ENCODE results near the gene DAB2IP.

Gene DAB2IP

DNA sequence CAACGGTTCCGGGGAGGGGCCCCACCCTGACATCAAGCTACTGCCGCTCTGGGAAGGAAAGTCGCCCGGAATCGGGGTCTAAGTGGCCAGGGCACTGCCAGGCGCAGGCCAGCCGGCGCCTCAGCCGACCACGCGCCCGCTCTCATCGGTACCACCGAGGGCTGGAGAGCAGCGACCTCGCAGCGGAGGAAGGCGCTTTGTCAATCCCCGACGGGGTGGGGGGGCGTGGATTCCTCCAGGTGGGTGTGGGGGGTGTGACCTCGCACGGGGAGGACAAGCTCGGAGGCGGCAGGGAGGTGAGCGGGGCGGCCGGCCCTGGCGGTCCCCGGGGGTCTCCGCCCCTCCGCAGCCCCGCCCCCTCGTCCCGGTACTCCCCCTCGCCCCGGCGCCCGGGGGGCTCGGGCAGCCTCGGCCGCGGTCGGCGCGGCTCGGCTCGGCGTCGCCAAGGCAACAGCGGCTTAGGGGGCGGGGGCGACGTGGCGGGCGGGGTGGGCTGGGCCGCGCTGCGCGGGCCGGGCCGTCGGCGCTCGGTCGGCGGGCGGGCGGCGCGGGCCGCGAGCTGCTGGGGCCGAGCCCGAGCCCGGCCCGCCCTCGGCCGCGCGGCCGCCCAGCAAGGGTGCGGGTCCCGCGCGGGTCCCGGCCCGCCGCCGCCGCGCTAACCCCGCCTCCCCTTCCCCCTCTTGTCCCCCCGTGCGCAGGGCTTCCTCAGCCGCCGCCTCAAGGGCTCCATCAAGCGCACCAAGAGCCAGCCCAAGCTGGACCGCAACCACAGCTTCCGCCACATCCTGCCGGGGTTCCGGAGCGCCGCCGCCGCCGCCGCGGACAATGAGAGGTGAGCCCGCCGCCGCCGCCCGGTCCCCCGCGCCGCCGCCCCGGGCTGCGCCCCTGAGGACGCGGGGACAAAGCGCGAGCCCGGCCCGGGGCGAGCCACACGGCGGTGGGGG, 47.5 kb downstream of the DAB2IP start:
- in situ Hi-C loops (cut with HindIII; ENCODE audit: low sequenced_read_pairs) = loop anchor here (10.0 to 25.0 kb wide), 2 partner anchors 86 to 288 kb away; no protein-coding TSS in a partner anchor

DNA sequence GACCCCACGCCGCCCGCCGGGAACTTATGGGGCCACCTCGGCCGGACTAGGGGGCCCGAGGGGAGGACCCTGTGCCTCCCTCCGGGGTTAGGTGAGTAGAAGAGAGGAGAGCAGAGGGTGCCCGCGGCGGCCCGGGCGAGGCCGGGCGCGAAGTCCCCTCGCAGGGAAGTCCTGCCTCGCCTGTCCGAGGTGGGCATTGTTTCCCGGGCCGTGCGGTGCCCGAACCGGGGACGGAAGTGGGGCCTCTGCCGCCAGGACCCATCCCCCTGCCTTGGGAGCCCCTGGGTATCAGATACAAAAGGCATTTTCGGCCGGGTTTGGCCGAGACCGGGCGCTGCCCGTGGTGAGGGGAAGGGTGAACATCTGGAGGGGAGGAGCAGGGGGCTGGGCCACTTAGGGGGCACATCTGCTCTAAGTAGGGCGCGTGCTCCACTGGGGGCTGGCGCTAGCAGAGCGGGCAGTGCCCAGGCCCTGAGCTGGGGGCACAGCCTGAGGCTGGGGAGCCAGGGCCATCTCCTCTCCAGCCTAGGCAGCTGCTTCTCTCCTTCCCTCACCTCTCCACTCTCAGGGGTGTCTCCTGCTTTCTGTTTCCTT, 48.2 kb downstream of the DAB2IP start:
- in situ Hi-C loops (cut with HindIII; ENCODE audit: low sequenced_read_pairs) = loop anchor here (10.0 to 25.0 kb wide), 2 partner anchors 85 to 288 kb away; no protein-coding TSS in a partner anchor

DNA sequence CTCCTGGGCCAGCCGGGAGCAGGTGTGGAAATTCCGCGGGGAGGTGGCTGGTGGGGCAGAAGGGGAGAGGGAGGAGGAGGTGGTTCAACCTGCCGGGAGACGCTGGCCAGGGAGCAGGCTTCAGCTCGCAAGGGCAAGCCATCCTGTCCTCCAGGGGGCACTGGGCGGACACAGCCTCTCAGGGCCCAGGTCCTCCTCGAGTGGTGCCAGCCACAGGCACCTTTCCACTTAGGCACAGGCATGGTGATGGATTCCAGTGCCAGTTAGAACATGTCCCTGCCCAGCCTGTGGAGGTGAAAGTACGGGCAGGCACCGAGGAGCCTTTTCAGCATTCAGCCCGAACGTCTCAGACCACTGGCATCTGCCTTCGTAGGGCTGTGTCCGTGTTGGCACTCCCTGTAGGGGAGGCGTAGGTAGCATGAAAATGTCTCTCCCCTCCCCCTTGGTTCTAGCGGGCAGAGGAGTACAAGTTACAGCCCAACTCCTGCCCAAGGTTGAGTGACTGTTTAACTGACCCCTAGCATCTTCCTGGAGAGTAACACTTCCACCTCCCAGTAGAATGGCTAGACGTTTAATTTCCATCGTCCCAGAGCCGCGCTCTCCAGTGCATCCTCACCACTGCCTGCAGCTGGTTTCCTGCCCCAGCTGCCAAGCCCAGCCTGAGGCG, 48.9 kb downstream of the DAB2IP start:
- in situ Hi-C loops (cut with HindIII; ENCODE audit: low sequenced_read_pairs) = no loop called here

DNA sequence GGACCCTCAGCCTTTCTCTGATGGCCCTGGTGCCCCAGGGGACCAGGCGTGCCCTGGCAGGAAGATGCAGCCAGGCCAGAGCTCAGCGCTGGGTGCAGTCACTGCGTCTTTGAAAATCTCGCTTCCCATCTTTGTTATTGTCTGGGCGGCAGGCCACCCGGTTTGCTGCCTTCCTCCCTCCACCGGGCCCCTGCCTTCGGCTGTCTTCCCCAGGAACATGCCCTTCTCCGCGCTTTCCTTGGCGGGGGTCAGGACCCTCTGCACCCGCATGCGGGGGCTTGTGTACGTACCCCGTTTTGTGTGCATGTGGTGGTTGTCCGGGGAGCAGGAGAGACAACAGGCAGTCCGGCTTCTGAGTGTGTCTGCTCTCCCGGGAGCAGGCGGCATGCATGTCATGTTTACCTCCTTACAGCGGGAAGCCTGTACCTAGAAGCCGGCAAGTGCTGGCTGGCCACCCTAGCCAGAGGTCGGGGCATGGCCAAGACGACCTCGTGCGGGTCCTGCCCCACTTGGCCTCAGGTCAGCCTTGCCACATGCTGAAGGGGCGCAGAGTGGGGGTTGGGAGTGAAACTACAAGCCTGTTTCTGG, 49.5 kb downstream of the DAB2IP start:
- in situ Hi-C loops (cut with HindIII; ENCODE audit: low sequenced_read_pairs) = no loop called here

DNA sequence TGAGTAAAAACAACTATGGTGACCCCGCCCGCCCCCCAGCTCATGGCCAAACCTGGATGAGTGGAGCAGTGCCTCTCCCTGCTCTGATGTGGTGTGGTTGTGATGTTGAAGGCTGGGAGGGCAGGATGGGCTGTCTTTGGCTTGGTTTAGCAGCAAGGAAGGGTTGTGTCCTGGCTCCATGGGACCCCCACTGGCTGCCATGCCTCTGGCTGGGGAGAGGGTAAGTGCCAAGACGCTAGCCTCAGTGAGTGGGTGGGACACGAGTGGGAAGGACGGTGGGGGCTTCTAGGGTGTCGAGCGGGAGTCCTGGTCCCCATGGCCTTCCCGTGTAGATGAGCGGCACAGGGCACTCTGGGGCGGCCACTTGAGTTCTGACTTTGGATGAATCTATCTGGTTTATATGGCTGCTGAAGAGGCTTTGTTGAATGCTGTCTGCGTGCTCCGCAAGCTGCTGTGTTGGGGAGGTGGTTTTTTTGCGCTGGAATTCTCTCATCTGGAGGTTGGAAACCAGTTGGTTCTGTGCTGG, 50.4 kb downstream of the DAB2IP start:
- in situ Hi-C loops (cut with HindIII; ENCODE audit: low sequenced_read_pairs) = no loop called here

DNA sequence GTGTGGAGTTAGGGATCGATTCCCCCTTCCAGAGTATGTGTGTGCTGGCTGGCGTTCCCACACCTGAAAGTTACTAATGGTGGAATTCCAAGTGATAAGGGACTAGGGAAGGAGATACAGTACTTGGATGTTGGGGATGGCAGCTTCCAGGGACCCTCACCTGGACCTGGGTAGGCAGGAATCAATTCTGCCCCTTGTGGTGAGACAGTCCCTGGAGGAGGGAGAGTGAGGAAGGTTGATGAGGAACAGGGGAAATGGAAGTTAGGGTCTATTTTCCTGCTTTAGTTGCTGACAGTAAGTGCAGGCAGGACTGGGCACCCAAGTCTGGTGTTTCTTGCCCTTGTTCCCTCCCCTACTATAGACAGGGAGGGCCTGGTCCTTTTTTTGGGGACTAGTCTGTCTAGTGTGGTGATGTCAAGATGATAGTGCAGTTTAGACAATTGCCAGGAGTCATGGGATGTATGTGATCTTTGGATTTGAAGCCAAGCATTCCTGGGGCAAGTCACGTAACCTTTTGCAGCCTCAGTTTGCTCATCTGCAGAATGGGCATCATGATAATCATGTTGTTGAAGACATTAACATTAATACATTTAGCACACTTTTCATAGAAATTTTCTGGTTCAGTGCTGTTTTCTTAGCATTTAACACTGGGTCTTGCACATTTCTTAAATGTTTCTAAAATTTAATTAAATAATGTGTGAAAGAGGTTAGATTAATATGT, 51.7 kb downstream of the DAB2IP start:
- in situ Hi-C loops (cut with HindIII; ENCODE audit: low sequenced_read_pairs) = no loop called here

DNA sequence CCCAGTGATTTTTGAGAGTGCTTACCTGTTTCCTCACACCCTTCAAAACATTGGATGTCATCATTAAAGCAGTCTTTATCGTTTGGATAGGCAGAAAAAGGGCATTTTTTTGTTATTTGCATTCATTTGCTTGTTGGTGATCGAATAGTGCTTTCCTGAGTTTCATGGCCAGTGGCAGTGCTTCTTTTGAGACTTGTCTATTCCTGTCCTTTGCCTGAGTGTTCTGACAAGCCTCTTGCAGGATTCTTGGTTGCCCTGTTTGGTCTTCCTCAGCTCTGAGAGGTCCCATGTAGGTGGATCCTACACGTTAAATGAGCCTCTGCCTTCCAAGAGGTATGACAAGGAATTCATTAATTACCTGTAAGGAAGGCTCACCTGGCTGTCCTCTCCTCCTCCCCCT, 52.8 kb downstream of the DAB2IP start:
- in situ Hi-C loops (cut with HindIII; ENCODE audit: low sequenced_read_pairs) = no loop called here

DNA sequence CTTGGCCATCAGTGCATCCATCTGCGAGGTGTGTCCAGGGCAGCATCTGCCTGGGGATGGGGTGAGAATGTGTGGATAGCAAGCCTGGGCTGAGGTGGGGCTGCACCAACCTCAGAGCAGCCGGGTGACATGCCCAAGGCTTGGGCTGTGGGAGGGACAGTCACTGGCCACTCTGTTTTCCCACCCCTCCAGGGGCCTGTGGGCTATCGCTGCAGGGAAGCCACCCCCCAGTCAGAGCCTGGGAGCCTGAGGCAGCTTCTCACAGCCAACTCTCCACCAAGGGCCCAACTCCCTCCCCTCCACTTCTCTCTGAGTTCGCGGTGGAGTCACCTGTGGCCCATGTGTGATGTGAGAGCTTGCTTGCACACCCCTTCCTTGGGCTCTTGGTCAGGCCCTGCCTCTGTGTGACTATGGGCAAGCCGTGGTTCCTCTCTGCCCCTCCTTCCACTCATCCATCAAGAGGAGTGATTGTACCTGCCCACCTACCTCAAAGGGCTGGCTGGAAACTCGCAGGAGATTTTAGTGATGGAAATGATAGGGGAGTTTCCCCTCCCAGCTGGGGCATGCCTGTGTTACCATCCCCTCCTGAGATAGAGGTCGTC, 54.8 kb downstream of the DAB2IP start:
- in situ Hi-C loops (cut with HindIII; ENCODE audit: low sequenced_read_pairs) = no loop called here

DNA sequence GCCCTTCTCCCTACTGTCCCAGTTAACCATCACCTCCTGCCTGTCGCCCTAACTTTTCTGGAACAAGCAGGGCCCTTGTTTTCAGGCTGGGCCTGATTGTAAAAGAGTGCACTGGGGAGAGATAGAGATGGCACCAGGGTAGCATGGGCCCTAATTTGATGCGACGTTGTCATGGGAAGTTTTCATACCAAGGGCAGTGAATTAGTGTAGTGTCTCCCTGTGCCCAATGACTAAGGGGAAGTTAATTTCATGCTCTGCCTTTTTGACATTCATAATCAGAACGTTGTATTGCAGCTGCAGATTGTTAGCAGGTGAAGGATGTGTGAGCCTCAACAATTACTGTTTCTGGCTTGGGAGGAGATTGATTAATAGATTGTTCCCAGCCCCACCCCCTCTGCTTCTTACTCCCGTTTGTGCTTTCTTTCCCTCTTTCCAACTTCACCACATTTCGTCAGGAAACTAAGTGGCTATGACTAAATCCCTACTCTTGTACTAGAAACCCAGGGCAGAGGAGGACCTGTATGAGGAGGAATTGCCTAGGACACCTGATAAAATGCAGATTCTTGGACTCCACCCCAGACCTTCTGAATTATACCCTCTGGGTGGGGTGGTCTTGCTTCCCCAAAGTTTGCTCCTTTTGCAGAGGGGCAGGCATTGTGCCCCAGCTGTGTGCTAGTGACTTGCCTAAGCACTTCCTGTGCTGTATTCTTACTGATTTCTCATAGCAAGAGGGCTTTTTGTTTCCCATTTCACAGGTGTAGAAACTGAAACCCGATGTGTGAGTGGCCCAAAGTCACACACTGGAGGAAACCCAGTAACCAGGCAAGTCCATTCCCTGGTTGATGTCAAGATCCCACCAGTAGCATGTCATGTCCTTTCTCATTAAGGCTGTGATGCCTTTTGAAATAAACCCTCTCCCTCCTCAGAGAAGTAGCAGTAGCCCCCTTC, 56.3 kb downstream of the DAB2IP start:
- in situ Hi-C loops (cut with HindIII; ENCODE audit: low sequenced_read_pairs) = no loop called here

DNA sequence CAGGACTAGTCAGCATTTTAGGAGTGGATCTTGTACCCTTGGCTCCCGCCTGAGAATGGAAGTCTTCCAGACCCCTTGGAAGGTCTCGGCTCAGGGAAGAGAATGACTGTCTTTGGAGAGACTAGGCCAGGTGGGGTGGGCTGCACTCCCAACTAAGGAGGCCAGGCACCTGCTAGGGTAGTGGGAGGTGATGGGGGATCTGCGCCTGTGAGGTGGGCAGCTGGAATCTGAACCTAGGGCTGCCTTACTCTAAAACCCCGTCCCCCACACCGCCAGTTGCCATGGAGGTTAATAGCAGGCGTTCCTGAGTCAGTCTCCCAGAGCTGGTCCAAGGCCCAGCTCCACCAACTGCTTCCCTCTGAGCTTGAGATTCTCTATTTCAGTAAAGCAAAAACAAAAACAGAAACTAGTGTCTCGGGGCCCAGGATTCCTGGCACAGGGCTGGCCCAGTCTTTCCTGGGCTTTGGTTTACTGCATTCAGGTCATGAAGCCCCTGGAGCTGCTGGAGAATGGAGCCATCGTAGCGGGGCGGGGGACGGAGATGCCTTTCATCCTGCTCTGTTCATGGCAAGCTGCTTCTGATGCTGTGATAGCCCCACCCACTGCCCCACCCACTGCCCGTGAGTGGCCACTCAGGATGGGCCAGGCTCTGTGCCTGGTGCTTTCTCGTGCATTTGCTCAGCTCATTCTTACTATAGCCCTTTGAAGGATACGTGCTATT, 57.5 kb downstream of the DAB2IP start:
- in situ Hi-C loops (cut with HindIII; ENCODE audit: low sequenced_read_pairs) = no loop called here

DNA sequence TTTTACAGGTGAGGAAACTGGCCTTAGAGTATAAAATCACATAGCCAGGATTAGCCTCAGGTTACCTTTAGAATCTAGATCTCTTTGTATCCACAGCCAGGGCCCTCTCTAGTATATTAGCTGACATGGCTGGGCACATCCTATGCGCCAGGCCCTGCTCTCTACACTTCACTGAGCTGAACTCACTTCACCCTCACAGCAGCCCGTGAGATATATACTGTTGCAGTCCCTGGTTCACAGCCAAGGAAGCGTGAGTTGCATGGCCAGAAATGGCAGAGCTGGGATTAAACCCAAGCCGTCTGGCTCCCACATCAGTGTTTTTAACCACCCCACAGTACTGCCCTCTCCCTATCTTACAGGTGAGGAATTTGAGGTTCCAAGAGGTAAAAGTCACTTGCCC, 58.4 kb downstream of the DAB2IP start:
- in situ Hi-C loops (cut with HindIII; ENCODE audit: low sequenced_read_pairs) = no loop called here

DNA sequence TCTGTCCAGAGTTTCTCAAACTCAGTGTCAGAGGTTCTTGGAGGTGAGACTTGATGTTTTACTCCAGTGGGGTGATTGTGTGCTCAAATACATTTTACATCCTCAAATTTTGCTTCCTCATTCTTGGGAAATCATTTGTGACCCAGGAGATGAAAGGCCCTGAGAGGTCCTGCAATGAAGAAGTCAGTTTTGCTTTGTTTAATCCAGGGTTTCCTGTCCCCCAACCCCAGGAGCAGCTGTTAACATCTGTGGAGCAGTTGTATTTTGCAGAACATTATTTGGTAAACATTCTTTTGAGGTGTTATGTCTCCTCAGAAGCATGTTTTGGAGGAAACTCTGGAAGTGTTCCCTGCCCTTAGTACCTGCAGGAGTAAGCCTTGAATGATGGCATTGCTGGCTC, 59.8 kb downstream of the DAB2IP start:
- in situ Hi-C loops (cut with HindIII; ENCODE audit: low sequenced_read_pairs) = no loop called here

DNA sequence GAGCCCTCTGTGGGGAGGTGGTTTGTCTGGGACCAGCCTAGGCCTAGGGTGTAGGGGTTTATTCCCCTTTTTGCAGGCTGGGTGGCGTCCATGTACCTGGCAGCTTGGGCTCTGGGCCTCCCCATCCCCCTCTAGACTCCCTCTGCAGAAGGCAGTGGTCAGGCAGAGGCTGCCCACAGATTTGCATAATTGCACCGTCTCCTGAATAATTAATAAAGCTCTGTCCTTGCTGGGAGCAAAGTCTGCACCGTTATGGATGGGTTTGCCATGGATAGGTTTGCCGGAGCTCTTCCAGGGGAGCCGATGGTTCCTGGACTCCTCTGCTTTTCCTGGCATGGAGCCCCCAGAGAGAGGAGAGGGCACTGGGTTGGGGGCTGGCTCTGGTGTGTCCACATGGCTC, 60.4 kb downstream of the DAB2IP start:
- in situ Hi-C loops (cut with HindIII; ENCODE audit: low sequenced_read_pairs) = no loop called here

DNA sequence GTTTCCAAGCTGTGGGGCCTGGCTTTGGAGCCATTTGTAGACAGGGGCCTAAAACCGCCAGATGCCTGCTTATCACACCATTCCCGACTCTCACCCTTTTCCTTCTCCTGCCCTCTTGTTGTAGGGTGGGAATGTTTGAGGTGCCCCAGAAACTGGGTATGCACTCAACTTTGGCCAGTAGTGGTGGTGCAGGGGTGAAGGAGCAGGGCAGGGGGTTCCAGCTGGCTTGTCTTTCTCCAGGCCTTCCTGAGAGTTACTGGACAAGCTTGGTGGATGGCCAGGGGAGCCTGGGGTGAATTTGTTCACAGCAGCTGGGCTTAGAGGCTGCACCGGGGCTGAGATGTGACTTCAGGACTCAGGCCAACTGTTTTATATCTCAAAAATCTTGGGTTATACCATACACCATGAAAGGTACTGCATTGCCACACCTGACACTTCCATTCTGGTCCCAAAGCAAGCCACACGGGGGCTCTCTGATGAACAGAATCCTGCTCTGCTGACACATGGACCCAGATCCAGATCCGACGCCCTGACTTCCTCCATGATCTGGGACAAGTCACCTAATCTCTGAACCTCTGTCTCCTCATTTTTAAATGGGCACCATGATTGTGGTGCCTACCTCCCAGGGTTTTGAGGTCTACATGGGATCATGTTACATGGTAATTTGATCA, 62.1 kb downstream of the DAB2IP start:
- in situ Hi-C loops (cut with HindIII; ENCODE audit: low sequenced_read_pairs) = no loop called here

DNA sequence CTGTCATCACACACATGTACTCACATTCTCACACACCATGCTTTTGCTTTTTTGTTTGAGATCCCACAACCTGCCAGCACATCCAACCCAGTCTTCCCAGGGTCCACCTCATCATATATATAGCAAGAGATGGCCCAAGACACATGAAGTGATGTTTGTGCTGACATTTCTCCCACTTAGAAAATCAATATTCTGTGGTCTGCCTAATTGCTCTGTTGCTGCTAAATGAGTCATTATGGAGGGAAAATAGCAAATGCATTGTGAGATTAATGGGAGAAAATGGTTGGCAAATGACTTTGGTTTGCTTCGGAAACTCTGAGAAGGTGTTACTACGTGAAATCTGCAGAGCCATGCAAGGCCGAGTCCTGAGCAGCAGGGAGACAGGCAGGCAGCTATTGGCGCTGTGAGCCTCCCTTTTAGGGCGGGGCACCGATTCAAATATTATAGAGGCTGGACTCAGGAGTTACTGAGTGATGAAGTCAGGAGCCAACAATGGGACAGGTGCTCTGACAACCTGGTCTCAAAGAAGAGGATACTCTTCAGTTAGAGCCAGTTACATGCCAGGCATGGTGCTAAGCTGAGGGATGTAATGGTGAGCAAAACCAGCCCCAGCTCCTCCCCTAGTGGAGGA, 62.8 kb downstream of the DAB2IP start:
- in situ Hi-C loops (cut with HindIII; ENCODE audit: low sequenced_read_pairs) = no loop called here

DNA sequence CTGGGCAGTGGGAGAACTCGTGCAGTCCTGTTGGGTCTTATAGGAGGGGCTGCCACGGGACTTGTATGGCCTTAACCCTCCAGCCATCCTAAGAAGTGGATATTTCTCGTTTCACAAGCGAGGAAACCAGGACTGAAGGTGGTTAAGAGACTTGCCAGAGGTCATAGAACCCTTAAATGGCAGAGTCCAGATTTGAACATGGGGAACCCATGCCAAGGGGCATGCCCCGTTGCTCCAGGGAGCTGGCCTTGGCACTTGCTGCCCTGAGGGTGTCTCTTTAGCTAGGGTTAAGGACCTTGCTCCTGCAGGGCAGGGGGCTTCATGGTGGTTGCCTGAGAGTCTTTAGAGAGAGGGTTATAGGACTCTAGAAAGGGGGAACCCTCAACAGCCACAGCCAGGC, 63.4 kb downstream of the DAB2IP start:
- in situ Hi-C loops (cut with HindIII; ENCODE audit: low sequenced_read_pairs) = no loop called here

Data from DLD1 (cell line).